Myocyte (in vitro differentiated cells): ENCODE measurements around the gene CHRNB1. TPM values are rescaled to one million over a fixed set of nuclear protein-coding genes. Genes with fewer than 3 reads are reported as not detected.

ENCODE experiments used
- total RNA-seq: library from RNA; depleted of rRNA; stranded (reverse); fragments of >200 nt; gene quantifications from 2 replicates; pipeline ENCODE4 v1.2.3, GENCODE V29; 2014

Gene CHRNB1
- total RNA-seq, 1 donor from 2014 or later: 213 TPM

Other genes starting within 250 kb of the CHRNB1 start
- 11.8 and 18.7 TPM in 2 replicates for gene DLG4, start 225.2 kb upstream of the CHRNB1 start, total RNA-seq
- gene ACADVL, start 225.1 kb upstream of the CHRNB1 start, total RNA-seq: 659 and 702 TPM in 2 replicates
- 71.0 and 80.5 TPM in 2 replicates for gene DVL2, start 210.5 kb upstream of the CHRNB1 start, total RNA-seq
- gene PHF23, start 205.6 kb upstream of the CHRNB1 start, total RNA-seq: 52.3 and 54.7 TPM in 2 replicates
- 239 and 315 TPM in 2 replicates for gene GABARAP, start 202.6 kb upstream of the CHRNB1 start, total RNA-seq
- gene CTDNEP1, start 193.3 kb upstream of the CHRNB1 start, total RNA-seq: 69.1 and 88.9 TPM in 2 replicates
- gene ELP5, start 192.8 kb upstream of the CHRNB1 start, total RNA-seq: 75.1 and 81.8 TPM in 2 replicates
- not detected in 2 replicates for gene CLDN7, start 182.6 kb upstream of the CHRNB1 start, total RNA-seq
- gene SLC2A4, start 163.3 kb upstream of the CHRNB1 start, total RNA-seq: 20.0 and 28.3 TPM in 2 replicates
- 4.1 and 9.6 TPM in 2 replicates for gene YBX2, start 150.4 kb upstream of the CHRNB1 start, total RNA-seq
- gene EIF5A, start 137.4 kb upstream of the CHRNB1 start, total RNA-seq: 510 and 518 TPM in 2 replicates
- 92.2 and 95.8 TPM in 2 replicates for gene GPS2, start 129.7 kb upstream of the CHRNB1 start, total RNA-seq
- gene NEURL4, start 115.7 kb upstream of the CHRNB1 start, total RNA-seq: 19.5 and 22.3 TPM in 2 replicates
- gene ACAP1, start 108.5 kb upstream of the CHRNB1 start, total RNA-seq: not detected in 2 replicates
- 10.0 and 10.1 TPM in 2 replicates for gene KCTD11, start 92.9 kb upstream of the CHRNB1 start, total RNA-seq
- gene TMEM95, start 89.9 kb upstream of the CHRNB1 start, total RNA-seq: not detected in 2 replicates
- not detected in 2 replicates for gene TNK1, start 64.0 kb upstream of the CHRNB1 start, total RNA-seq
- gene PLSCR3, start 50.5 kb upstream of the CHRNB1 start, total RNA-seq: 15.1 and 22.3 TPM in 2 replicates
- gene TMEM256, start 41.0 kb upstream of the CHRNB1 start, total RNA-seq: 69.6 and 76.5 TPM in 2 replicates
- gene NLGN2, start 37.2 kb upstream of the CHRNB1 start, total RNA-seq: 5.7 and 7.2 TPM in 2 replicates
- gene SPEM1, start 24.7 kb upstream of the CHRNB1 start, total RNA-seq: not detected in 2 replicates
- not detected in 2 replicates for gene SPEM2, start 19.4 kb upstream of the CHRNB1 start, total RNA-seq
- gene SPEM3, start 16.2 kb upstream of the CHRNB1 start, total RNA-seq: not detected in 2 replicates
- gene TMEM102, start 9.6 kb upstream of the CHRNB1 start, total RNA-seq: 0.13 and 0.21 TPM in 2 replicates
- 41.7 and 89.9 TPM in 2 replicates for gene FGF11, start 5.5 kb upstream of the CHRNB1 start, total RNA-seq
- gene ZBTB4, start 34.6 kb downstream of the CHRNB1 start, total RNA-seq: 32.8 and 38.0 TPM in 2 replicates
- gene SLC35G6, start 36.4 kb downstream of the CHRNB1 start, total RNA-seq: not detected in 2 replicates
- 41.2 and 47.1 TPM in 2 replicates for gene POLR2A, start 39.3 kb downstream of the CHRNB1 start, total RNA-seq
- 7.4 and 8.6 TPM in 2 replicates for gene TNFSF12, start 104.0 kb downstream of the CHRNB1 start, total RNA-seq
- gene TNFSF13, start 113.7 kb downstream of the CHRNB1 start, total RNA-seq: 0.11 TPM in 1 of 2 replicates, not detected in the other
- gene SENP3, start 116.9 kb downstream of the CHRNB1 start, total RNA-seq: 93.6 and 114 TPM in 2 replicates
- 7.6 and 9.1 TPM in 2 replicates for gene CD68, start 134.6 kb downstream of the CHRNB1 start, total RNA-seq
- gene MPDU1, start 138.8 kb downstream of the CHRNB1 start, total RNA-seq: 185 and 199 TPM in 2 replicates
- gene SOX15, start 145.0 kb downstream of the CHRNB1 start, total RNA-seq: 4.0 and 10.9 TPM in 2 replicates
- gene FXR2, start 169.8 kb downstream of the CHRNB1 start, total RNA-seq: 85.2 and 85.6 TPM in 2 replicates
- gene SAT2, start 182.8 kb downstream of the CHRNB1 start, total RNA-seq: 69.2 and 73.1 TPM in 2 replicates
- 0.43 and 1.4 TPM in 2 replicates for gene SHBG, start 185.1 kb downstream of the CHRNB1 start, total RNA-seq
- gene ATP1B2, start 205.9 kb downstream of the CHRNB1 start, total RNA-seq: not detected in 2 replicates
- gene TP53, start 242.4 kb downstream of the CHRNB1 start, total RNA-seq: 22.0 and 27.6 TPM in 2 replicates
- gene WRAP53, start 243.4 kb downstream of the CHRNB1 start, total RNA-seq: 4.4 and 4.5 TPM in 2 replicates